OCI-LY1 (cell line): ENCODE results near the gene BICDL2.

Experiments
- CTCF ChIP-seq: fragments of 200-600 bp; sonication (generic), shearing (Covaris generic); IDR thresholded peaks from 2 replicates; pipeline ENCODE4 v1.5.1; 2017; ENCODE audit warnings: mild to moderate bottlenecking, antibody characterized with exemption, low read length, moderate library complexity, mixed read lengths
- EZH2 ChIP-seq: fragments of 200-600 bp; sonication (generic), shearing (Covaris generic); IDR thresholded peaks from 2 replicates; pipeline ENCODE4 v1.8.0; 2017; ENCODE audit warnings: borderline replicate concordance, mixed run types, mild to moderate bottlenecking, antibody characterized with exemption, low read length, moderate library complexity, mixed read lengths

- TF ChIP-seq CTCF = no peak
- TF ChIP-seq EZH2 = no peak
Measured at GRCh38 chr16:2981177-2981898, 55.4 kb downstream of the BICDL2 start.
